Measurements from ENCODE around the gene PPP6R3.
"Not testable (repeated sequence)": the region's sequence is repeated elsewhere in the genome, so short reads cannot be mapped to it uniquely, and the experiment has no call there.

PPP6R3 gene

GRCh38 chr11:68434159-68434558, 26.4 kb upstream of the PPP6R3 start:
- DNase-seq (ENCODE audit: low read depth): not testable (repeated sequence)

GRCh38 chr11:68436162-68436888, 24.2 kb upstream of the PPP6R3 start:
- DNase-seq (ENCODE audit: low read depth): no peak

DNA sequence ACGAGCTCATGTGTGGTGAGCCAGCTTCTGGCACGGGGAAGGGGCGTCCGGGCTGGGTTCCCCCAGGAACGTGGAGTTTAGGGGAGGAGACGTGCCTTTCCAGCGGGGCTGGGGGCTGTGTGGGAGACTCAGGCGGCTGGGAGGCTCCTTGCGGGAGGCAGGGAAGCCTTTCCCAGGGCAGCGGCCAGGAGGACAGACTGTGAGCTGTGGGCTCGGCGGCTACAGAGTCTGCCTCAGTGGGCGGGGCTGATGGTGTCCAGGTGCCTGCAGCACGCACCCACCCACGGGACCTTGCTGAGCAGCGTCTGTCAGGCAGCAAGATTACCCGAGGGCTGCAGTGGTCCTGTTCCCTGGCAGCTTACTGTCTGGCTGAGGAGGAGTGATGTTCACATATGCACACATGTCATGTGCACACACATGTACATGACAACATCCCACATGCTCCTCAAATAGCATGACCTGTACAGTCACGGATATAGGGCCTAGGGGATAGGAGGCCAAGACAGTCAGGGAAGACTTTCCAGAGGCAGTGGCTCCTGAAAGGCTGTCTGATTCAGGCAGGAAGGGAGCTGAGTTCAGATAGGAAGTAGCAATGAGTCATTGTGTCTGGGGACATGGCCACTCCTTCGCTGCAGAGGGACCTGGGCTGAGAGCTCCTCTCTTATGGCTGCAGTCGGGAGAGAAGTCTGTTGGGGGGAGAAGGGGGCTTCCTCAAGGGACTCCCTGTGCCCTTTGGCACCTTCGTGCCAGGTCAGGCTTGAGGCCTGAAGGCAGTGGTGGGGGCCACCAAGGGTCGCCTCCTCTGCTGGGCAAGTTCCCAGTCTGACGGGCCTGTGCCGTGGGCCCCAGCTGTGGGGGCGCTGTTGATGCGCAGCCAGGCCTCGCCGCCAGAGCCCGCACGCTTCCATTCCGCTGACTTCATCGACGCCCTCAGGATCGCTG, 23.3 kb upstream of the PPP6R3 start:
- peak; percentile 54 for DNase-seq (ENCODE audit: low read depth)

DNA sequence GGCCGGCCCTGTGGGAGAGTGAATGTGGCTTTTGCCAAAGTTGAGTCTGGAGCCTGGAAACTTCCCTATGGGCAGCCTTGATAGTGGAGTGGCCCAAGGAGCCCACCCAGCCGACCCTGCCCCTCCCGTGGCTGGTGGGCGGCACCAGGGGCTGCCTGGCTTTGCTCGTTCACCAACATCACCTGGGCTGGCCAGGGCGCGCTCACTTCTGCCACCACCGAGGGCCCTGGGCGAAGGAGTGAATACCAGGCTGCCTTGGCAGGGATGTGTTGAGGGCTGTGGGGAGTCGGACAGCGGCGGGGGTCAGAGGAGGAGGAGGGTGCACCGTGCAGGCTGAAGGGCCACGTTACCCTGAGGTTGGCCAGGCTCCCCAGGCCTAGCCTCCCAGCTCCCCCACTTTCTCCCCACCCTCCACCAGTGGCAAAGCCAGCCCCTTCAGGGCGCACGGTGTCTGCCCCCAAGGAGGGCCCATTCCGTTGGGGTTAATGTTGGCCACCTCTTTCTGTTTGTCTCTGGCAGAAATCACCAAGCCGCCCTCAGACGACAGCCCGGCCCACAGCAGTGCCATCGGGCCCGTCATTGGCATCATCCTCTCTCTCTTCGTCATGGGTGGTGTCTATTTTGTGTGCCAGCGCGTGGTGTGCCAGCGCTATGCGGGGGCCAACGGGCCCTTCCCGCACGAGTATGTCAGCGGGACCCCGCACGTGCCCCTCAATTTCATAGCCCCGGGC, 22.5 kb upstream of the PPP6R3 start:
- DNase-seq (ENCODE audit: low read depth): no peak

DNA sequence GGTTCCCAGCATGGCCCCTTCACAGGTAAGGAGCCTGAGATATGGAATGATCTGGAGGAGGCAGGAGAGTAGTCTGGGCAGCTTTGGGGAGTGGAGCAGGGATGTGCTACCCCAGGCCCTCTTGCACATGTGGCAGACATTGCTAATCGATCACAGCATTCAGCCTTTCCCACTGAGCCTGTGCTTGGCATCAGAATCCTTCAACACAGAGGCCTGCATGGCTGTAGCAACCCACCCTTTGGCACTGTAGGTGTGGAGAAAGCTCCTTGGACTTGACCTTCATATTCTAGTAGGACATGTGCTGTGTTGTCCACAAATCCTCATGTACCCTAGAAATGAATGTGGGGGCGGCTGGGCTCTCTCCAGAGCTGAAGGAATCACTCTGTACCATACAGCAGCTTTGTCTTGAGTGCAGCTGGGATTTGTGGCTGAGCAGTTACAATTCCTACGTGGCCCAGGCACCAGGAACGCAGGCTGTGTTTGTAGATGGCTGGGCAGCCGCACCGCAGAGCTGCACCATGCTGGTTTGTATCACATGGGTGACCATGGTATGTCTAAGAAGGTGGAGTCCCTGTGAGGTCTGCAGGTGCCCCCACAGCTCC, 21.8 kb upstream of the PPP6R3 start:
- DNase-seq (ENCODE audit: low read depth): no peak

DNA sequence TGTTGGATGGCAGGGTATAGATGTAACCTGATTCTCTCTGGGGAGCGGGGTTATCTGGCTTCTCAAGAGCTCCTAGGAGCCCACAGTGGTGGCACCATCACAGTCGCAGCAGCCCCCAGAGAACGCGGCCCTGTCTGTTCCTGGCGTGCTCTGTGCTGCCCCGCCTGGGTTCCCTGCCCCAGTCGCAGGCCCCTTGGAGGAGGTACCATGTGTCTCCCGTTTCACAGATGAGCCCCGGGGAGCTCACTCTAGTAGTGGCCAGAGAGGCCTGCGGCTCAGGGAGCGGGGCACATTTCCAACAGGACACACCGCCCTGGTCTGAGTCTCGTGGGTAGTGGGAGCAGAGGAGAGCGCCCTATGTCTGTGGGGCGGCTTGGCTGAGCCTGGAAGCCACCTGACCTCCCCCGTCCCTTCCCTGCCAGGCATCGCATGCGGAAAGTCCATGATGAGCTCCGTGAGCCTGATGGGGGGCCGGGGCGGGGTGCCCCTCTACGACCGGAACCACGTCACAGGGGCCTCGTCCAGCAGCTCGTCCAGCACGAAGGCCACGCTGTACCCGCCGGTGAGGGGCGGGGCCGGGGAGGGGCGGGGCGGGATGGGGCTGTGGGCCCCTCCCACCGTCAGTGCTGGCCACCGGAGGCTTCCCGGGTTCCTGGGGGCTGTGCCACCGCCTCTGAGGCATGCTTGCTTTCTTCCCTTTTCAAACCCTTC, 21.0 kb upstream of the PPP6R3 start:
- DNase-seq (ENCODE audit: low read depth): no peak

DNA sequence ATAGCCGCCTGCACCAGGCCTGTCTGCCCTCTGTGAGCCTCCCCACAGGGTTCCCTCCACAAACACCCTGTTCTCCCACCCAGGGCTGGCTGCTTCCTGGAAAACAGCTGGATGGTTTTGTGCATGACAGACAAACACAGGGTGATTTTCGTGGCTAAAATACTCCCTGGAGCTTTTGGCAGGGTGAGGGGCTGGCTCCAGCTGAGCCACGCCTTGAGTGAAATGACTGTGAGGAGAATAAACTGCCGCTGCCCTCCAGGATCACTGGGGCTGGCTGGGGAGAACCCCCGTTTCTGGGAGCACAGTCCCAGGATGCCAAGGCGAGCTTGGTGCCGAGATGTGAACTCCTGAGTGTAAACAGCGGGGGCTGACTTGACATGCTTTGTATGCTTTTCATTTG, 20.3 kb upstream of the PPP6R3 start:
- DNase-seq (ENCODE audit: low read depth): no peak

GRCh38 chr11:68441466-68442230, 18.9 kb upstream of the PPP6R3 start:
- DNase-seq (ENCODE audit: low read depth): no peak

- DNase-seq (ENCODE audit: low read depth): no peak
These were observed 18.1 kb upstream of the PPP6R3 start for GRCh38 chr11:68442433-68442832.

GRCh38 chr11:68444566-68444965, 16.0 kb upstream of the PPP6R3 start:
- no peak for DNase-seq (ENCODE audit: low read depth)

GRCh38 chr11:68445531-68446035, 15.0 kb upstream of the PPP6R3 start:
- DNase-seq (ENCODE audit: low read depth): no peak

GRCh38 chr11:68446046-68446725, 14.4 kb upstream of the PPP6R3 start:
- no peak for DNase-seq (ENCODE audit: low read depth)

DNA sequence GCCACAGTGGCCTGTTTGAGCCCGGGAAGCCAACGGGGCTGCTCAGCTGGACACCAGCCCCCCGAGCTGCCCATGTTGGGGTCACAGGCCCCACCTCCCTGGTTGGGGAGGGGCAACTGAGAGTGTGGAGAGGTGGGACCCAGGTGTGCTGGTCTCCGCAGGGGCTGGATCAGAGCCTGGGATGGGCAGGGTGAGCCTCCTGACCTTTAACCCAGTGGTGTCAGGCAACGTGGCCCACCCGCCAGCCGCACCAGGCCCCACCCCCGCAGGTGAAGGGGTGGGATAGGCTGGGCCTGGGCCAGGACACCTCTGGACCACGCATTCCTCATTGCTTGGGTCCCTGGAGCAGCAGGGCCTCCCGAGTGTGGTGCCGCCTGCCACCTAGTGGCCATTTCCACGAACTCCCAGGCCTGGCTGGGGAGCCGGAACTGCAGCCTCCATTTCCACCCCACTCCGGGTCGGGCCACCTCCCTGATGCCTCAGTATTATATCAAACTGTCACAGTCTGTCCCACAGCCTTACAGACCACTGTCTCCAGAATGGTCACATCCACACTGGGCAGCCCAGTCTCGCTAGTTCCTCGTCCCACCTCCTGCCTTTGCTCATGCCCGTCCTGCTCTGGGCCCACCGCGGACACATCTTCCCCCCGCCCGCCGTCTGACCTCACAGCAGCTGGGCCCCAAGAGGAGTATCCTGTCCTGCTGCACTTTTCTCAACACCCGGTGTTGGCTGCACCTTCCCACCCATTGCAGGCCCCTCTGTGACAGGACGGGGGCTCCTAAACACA, 13.3 kb upstream of the PPP6R3 start:
- peak; percentile 45 for DNase-seq (ENCODE audit: low read depth)

DNA sequence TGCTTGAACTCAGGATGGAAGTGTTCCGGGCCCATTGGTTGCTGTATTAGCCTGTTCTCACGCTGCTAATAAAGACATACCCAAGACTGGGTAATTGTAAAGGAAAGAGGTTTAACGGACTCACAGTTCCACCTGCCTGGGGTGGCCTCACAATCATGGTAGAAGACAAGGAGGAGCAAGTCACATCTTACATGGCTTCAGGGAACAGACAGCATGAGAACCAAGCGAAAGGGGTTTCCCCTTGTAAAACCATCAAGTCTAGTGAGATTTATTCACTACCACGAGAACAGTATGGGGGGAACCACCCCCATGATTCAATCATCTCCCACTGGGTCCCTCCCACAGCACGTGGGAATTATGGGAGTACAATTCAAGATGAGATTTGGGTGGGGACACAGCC, 12.6 kb upstream of the PPP6R3 start:
- not testable (repeated sequence) for DNase-seq (ENCODE audit: low read depth)

GRCh38 chr11:68448604-68449011, 11.9 kb upstream of the PPP6R3 start:
- DNase-seq (ENCODE audit: low read depth): no peak

- no peak for DNase-seq (ENCODE audit: low read depth)
These were observed 10.6 kb upstream of the PPP6R3 start for GRCh38 chr11:68449951-68450350.

- no peak for DNase-seq (ENCODE audit: low read depth)
These were observed 9.8 kb upstream of the PPP6R3 start for GRCh38 chr11:68450711-68451110.

DNA sequence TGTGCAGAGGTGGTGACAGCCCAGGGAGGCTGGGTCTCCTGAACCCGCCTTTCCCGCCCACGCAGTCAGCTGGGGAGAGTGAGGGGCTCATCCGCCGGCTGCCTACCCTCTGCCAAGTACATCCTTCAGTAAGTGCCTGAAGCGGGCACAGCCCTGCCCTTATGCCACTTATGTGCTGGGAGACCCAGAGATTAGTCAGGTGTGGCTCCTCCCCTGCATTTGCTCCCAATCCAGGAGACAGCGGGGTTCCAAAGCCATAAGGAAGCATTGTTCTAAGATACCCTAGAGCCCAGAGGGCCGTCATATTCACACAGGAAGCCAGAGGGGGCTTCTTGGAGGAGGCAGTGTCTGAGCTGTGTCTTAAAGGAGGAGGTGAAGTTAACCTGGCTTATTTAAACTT, 5.8 kb upstream of the PPP6R3 start:
- no peak for DNase-seq (ENCODE audit: low read depth)

- no peak for DNase-seq (ENCODE audit: low read depth)
These were observed 5.1 kb upstream of the PPP6R3 start for GRCh38 chr11:68455485-68455884.
